Right lobe of liver (tissue), 6 donors: ENCODE results near the gene FAM149A. TPM values are rescaled to one million over a fixed set of nuclear protein-coding genes. Genes with fewer than 3 reads are reported as not detected.

ENCODE experiments used
- ATAC-seq, 4 donors: fragments of 200-7000 bp; cut with Tn5 transposase; one replicate each; pipeline ENCODE4 v1.9.1; 2020; ENCODE audit warnings: mild to moderate bottlenecking in 4 of 4, moderate library complexity in 4 of 4
- DNase-seq, 3 donors: peaks; one replicate each; pipeline ENCODE4 v3.0.0-alpha.2; 2020
- H3K27ac ChIP-seq, 3 donors: fragments of 200-600 bp; one replicate each; pipeline ENCODE4 v1.8.0; 2022
- H3K27me3 ChIP-seq, 2 donors: fragments of 200-600 bp; one replicate each; pipeline ENCODE4 v1.8.0; 2022
- H3K36me3 ChIP-seq, 4 donors: fragments of 200-600 bp; sonication (generic) in 1 of 4; one replicate each; pipeline versions ENCODE4 v1.5.1 to v1.8.0; 2017 to 2022; ENCODE audit warnings: control low read depth in 1 of 4
- H3K4me1 ChIP-seq, 4 donors: fragments of 200-600 bp; sonication (generic) in 1 of 4; one replicate each; pipeline versions ENCODE4 v1.5.1 to v1.8.0; 2017 to 2022; ENCODE audit warnings: control low read depth in 1 of 4
- H3K4me3 ChIP-seq, 3 donors: fragments of 200-600 bp; one replicate each; pipeline ENCODE4 v1.8.0; 2022
- H3K9me3 ChIP-seq, 4 donors: fragments of 200-600 bp; sonication (generic) in 1 of 4; one replicate each; pipeline versions ENCODE4 v1.5.1 to v1.8.0; 2017 to 2022; ENCODE audit warnings: control low read depth in 1 of 4
- POLR2A ChIP-seq: fragments of 450-650 bp; IDR thresholded peaks from one replicate; pipeline ENCODE4 v1.6.1; 2017; ENCODE audit warnings: antibody characterized with exemption, mild to moderate bottlenecking
- WGBS: methylation state at CpG from one replicate; pipeline ENCODE4 v1.1.6; 2018; ENCODE audit warnings: low coverage, low lambda C conversion rate; ENCODE audit not compliant: insufficient coverage; ENCODE audit errors: missing lambda C conversion rate; 5-methylcytosine and 5-hydroxymethylcytosine counted together
- intact Hi-C, 2 donors: fragments of 100-400 bp; cut with DNase I; formaldehyde crosslinking; loops; one replicate each; pipeline versions ENCODE4 v1.11.2 to v1.14.1; 2022
- total RNA-seq, 6 experiments: library from RNA; depleted of rRNA in 2 of 6; stranded (reverse); fragments of >200 nt in 2 of 6; fragmentation: NEBNext Ultra II Directional in 3 of 6; extraction: Animal tissue kit (Norgen Biotek cat#: 25700) in 3 of 6; gene quantifications; one replicate each; pipeline versions ENCODE4 v1.1.0 to v1.2.4, GENCODE V29; 2016 to 2023
- TF ChIP-seq, protein P1 (sequence below), 4 donors: fragments of 200-600 bp in 3 of 4; fragments of 450-650 bp in 1 of 4; IDR thresholded peaks; one replicate each; pipeline versions ENCODE4 v1.5.1 to v1.8.0; 2016 to 2022; ENCODE audit warnings: antibody characterized with exemption in 4 of 4, mild to moderate bottlenecking in 2 of 4
- donor health status: DM: no; HTN: yes; CAD: no.
- donor health status: DM: no; HTN: no; CAD: no.
- donor health status: DM: no; HTN: no; CAD: no.
- donor health status: DM: no; HTN: yes; CAD: no.
- donor health status: DM: no; HTN: yes; CAD: no.

The FAM149A gene
- total RNA-seq, 6 experiments from 2014 or later, result 19.8 to 33.1 (median 23.0) TPM

DNA sequence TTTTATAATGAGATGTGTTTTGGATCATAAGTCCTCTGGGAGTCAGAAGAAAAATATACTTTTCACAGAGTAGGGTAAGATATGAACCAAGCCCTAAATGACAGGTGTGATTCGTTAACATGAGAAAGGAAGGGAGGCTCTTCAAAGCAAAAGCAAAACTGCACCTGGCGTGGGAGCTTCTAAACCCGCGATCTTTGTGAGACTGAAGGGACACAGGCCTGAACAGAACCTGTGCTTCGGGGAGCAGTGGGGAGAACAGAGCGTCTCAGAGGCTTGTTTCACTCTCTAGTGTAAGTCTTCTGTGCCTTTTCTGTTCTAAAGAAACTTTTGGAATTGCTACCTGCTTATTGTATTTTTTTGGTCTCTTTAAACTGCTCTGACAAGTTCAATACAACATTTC, 56.6 kb downstream of the FAM149A start:
- ATAC-seq (peak; percentile 51 to 82 (median 64)), DNase-seq (no peak)
- intact Hi-C loops, result no loop called here
- Histone ChIP-seq H3K4me3 (no peak overlapping the region), H3K4me1 (peaks cover 0 to 4% (median under 1%) of the 10 kb centered on the region in 4 donors), H3K27ac (peak overlapping the region in 2 of 3 donors; percentile 5 to 39), H3K27me3 (no peaks in the 10 kb centered on the region), H3K9me3 (no peaks in the 10 kb centered on the region), H3K36me3 (peaks cover 0 to 20% (median 2%) of the 10 kb centered on the region in 4 donors)
- TF ChIP-seq, protein P1, sequence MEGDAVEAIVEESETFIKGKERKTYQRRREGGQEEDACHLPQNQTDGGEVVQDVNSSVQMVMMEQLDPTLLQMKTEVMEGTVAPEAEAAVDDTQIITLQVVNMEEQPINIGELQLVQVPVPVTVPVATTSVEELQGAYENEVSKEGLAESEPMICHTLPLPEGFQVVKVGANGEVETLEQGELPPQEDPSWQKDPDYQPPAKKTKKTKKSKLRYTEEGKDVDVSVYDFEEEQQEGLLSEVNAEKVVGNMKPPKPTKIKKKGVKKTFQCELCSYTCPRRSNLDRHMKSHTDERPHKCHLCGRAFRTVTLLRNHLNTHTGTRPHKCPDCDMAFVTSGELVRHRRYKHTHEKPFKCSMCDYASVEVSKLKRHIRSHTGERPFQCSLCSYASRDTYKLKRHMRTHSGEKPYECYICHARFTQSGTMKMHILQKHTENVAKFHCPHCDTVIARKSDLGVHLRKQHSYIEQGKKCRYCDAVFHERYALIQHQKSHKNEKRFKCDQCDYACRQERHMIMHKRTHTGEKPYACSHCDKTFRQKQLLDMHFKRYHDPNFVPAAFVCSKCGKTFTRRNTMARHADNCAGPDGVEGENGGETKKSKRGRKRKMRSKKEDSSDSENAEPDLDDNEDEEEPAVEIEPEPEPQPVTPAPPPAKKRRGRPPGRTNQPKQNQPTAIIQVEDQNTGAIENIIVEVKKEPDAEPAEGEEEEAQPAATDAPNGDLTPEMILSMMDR (IDR thresholded peaks at IDR 0.05), result no peak
- TF ChIP-seq POLR2A, result no peak
- WGBS, result 15% methylated on average over 6 of the region's 6 CpGs

DNA sequence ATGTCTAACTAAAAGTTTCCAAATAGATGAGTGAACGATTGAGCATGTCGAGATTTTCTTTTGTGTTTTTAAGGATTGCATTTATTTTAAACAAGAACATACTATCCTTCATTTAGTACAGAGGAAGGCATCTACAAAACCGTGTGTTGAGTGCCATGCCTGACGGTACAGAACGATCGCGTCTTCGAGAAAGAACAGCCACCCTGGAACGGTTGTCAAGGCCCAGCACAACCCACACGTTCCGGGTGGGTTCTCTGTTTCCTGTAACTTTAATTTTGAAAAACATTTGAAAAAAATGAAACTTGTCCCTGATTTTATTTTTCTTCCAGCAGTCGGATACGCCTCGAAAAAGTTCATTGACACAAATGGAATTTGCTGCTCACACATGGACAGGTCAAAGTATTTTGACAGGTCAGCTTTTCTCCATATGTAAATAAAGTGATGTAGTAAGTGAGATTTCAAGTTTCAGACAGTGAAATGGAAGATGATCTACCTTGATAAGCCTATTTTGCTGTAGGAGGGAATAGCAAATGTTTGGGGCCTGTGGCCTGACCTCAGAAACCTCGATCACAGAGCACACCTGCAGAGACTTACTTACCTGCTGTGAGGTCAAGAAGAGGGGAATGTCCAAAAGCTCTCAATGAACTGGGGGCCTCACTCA, 62.5 kb downstream of the FAM149A start:
- Histone ChIP-seq H3K27me3 (no peaks in the 10 kb centered on the region), H3K9me3 (no peaks in the 10 kb centered on the region), H3K4me1 (peaks cover 0 to 30% (median 16%) of the 10 kb centered on the region in 4 donors), H3K36me3 (no peaks in the 10 kb centered on the region), H3K4me3 (peak overlapping the region in 2 of 3 donors; percentile 33 to 43), H3K27ac (peak overlapping the region; percentile 56 to 86 (median 85))
- TF ChIP-seq, protein P1 (IDR thresholded peaks at IDR 0.05), result no peak
- TF ChIP-seq POLR2A, result no peak
- 32% methylated on average over 15 of the region's 15 CpGs for WGBS
- DNase-seq (no peak), ATAC-seq (peak; percentile 80 to 84 (median 82))
- intact Hi-C loops, result no loop called here

DNA sequence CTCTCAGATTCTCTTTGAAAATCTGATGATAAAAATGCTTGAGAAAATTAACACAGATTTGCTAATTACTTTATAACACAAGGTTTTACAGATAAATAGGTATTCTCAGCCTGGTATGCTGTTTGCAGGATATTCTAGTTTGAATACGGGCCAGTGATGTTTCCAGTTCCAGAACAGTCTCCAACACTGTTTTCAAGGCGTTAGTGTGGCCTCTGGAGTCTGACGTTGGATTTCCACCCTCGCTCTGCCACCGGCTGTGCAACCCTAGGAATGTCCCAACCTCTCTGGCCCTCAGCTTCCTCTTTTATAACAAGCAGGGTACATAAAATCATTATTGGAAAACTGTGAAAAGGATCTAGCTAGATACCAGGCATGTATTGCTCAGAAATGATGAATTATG, 63.1 kb downstream of the FAM149A start:
- no peaks in the 10 kb centered on the region for H3K9me3 ChIP-seq
- peak overlapping the region; percentile 56 to 86 (median 85) for H3K27ac ChIP-seq
- no peak overlapping the region for H3K4me3 ChIP-seq
- no peaks in the 10 kb centered on the region for H3K36me3 ChIP-seq
- WGBS, result 20% methylated on average over 5 of the region's 5 CpGs
- no peaks in the 10 kb centered on the region for H3K27me3 ChIP-seq
- ATAC-seq (peak; percentile 21 to 69 (median 56)), DNase-seq (no peak)
- TF ChIP-seq, protein P1 (IDR thresholded peaks at IDR 0.05), result no peak
- no peak for TF ChIP-seq POLR2A
- peaks cover 0 to 30% (median 16%) of the 10 kb centered on the region in 4 donors for H3K4me1 ChIP-seq
- intact Hi-C loops, result no loop called here

DNA sequence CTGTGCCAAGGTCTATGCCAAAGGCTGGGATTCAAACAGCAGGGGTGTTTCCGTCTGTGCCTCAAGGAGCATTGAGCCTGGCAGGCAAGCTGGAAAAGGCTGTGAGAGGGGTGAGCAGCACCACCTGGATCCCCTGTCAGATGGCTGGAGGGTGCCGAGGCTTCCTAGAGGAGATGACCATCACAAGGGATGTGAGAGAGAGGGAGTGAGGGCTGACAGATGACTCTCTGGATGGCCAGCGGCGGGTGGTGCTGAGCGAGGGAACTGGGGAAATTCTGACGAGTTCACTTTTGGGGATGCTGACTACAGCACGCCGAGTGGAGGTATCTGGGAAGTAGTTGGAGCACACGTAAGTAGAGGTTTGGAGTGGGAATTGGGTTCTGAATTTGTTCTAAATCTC, 64.2 kb downstream of the FAM149A start:
- Histone ChIP-seq H3K36me3 (no peaks in the 10 kb centered on the region), H3K27ac (peak overlapping the region in 2 of 3 donors; percentile 85 to 86), H3K9me3 (no peaks in the 10 kb centered on the region), H3K27me3 (no peaks in the 10 kb centered on the region), H3K4me3 (no peak overlapping the region), H3K4me1 (peaks cover 0 to 30% (median 16%) of the 10 kb centered on the region in 4 donors)
- WGBS, result 17% methylated on average over 1 of the region's 9 CpGs
- ATAC-seq (peak in 2 of 4 donors; percentile 13 to 43), DNase-seq (no peak)
- intact Hi-C loops, result no loop called here
- TF ChIP-seq, protein P1 (IDR thresholded peaks at IDR 0.05), result no peak
- no peak for TF ChIP-seq POLR2A
